ENCODE measurements around the gene DXO. TPM values are rescaled to one million over a fixed set of nuclear protein-coding genes. Genes with fewer than 3 reads are reported as not detected.
A peak's percentile ranks its signal among the peaks of the same experiment; 100 is the strongest.
"Not testable (repeated sequence)": the region's sequence is repeated elsewhere in the genome, so short reads cannot be mapped to it uniquely, and the experiment has no call there.

DXO gene
- 15.5 TPM for total RNA-seq

- DNase-seq (ENCODE audit: low spot score) = peak; percentile 95
- ATAC-seq = peak; percentile 81
Measured at GRCh38 chr6:31971993-31972708, at the start of gene DXO. DXO (minus strand) TSS chr6:31972138; CDS start chr6:31971675, 463 bp downstream.

- ATAC-seq = peak; percentile 68
- not testable (repeated sequence) for DNase-seq (ENCODE audit: low spot score)
Measured at GRCh38 chr6:32014547-32014946, 42.6 kb upstream of the DXO start, which contains the start of gene C4B. C4B (plus strand) TSS chr6:32014795; CDS start chr6:32014846, 51 bp downstream.

- peak; percentile 60 for ATAC-seq
- not testable (repeated sequence) for DNase-seq (ENCODE audit: low spot score)
Measured at GRCh38 chr6:32013738-32014137, 41.8 kb upstream of the DXO start.

- not testable (repeated sequence) for DNase-seq (ENCODE audit: low spot score); ATAC-seq
Measured at GRCh38 chr6:32012941-32013617, 41.1 kb upstream of the DXO start.

- not testable (repeated sequence) for DNase-seq (ENCODE audit: low spot score); ATAC-seq
Measured at GRCh38 chr6:32010856-32011530, 39.1 kb upstream of the DXO start.

- ATAC-seq; DNase-seq (ENCODE audit: low spot score): not testable (repeated sequence)
Measured at GRCh38 chr6:32009537-32009936, 37.6 kb upstream of the DXO start.

GRCh38 chr6:32008616-32009015 is 36.7 kb upstream of the DXO start:
- ATAC-seq; DNase-seq (ENCODE audit: low spot score): not testable (repeated sequence)

GRCh38 chr6:32008037-32008436 is 36.1 kb upstream of the DXO start:
- not testable (repeated sequence) for ATAC-seq; DNase-seq (ENCODE audit: low spot score)

GRCh38 chr6:32007086-32007485 is 35.1 kb upstream of the DXO start:
- DNase-seq (ENCODE audit: low spot score); ATAC-seq: not testable (repeated sequence)

GRCh38 chr6:32005991-32006529 is 34.1 kb upstream of the DXO start:
- ATAC-seq; DNase-seq (ENCODE audit: low spot score): not testable (repeated sequence)

GRCh38 chr6:32005538-32005880 is 33.6 kb upstream of the DXO start:
- DNase-seq (ENCODE audit: low spot score) = peak; percentile 50
- ATAC-seq = peak; percentile 24

- not testable (repeated sequence) for DNase-seq (ENCODE audit: low spot score); ATAC-seq
Measured at GRCh38 chr6:32004864-32005537, 33.1 kb upstream of the DXO start.

GRCh38 chr6:32004393-32004792 is 32.5 kb upstream of the DXO start:
- peak; percentile 4 for ATAC-seq
- DNase-seq (ENCODE audit: low spot score) = peak; percentile 45

GRCh38 chr6:32003301-32003700 is 31.4 kb upstream of the DXO start:
- ATAC-seq; DNase-seq (ENCODE audit: low spot score): not testable (repeated sequence)

GRCh38 chr6:32002546-32003268 is 30.8 kb upstream of the DXO start:
- ATAC-seq = peak; percentile 64
- not testable (repeated sequence) for DNase-seq (ENCODE audit: low spot score)

GRCh38 chr6:31996385-31996784 is 24.4 kb upstream of the DXO start:
- DNase-seq (ENCODE audit: low spot score); ATAC-seq: not testable (repeated sequence)

- DNase-seq (ENCODE audit: low spot score); ATAC-seq: not testable (repeated sequence)
Measured at GRCh38 chr6:31994421-31994820, 22.5 kb upstream of the DXO start.

- ATAC-seq; DNase-seq (ENCODE audit: low spot score): not testable (repeated sequence)
Measured at GRCh38 chr6:31989363-31989762, 17.4 kb upstream of the DXO start.

GRCh38 chr6:31981744-31982143 is 9.8 kb upstream of the DXO start, which contains the start of gene C4A:
C4A (plus strand) TSS chr6:31982057; CDS start chr6:31982108, 51 bp downstream.
- ATAC-seq = peak; percentile 60
- not testable (repeated sequence) for DNase-seq (ENCODE audit: low spot score)

- ATAC-seq = peak; percentile 54
- not testable (repeated sequence) for DNase-seq (ENCODE audit: low spot score)
Measured at GRCh38 chr6:31980998-31981397, 9.1 kb upstream of the DXO start.

All from left lobe of liver (tissue), 2 donors.